Amniotic epithelial cell (primary cell): ENCODE results near the gene ST6GALNAC6.
"Not testable (repeated sequence)": the region's sequence is repeated elsewhere in the genome, so short reads cannot be mapped to it uniquely, and the experiment has no call there.

Experiments
- DNase-seq: peaks from one replicate; pipeline ENCODE4 v3.0.0-alpha.2; 2010; ENCODE audit warnings: low read depth

ST6GALNAC6 gene

DNA sequence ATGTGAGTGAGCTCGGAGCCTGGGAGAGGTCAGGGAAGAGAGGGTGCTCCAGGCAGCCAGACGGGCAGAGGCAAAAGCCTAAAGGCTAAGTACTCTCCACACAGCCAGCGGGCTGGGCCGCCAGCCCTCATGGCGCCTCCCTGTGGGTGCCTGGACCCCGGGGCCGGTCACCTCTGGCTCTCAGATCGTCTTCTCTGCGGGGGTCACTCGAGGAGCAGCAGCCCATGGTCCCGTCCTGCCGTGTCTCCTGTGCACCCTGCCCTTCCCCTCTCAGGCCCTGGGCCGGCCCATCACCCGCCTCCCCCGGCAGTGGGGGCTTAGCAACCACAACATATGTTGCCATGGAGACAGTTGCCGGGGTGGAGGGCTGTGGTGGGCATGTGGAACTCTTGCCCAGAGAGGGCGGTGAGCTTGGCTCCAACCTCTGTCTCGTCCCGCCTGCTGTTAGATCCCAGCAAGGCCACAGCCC lies 26.1 kb downstream of the ST6GALNAC6 start:
- DNase-seq, result no peak

DNA sequence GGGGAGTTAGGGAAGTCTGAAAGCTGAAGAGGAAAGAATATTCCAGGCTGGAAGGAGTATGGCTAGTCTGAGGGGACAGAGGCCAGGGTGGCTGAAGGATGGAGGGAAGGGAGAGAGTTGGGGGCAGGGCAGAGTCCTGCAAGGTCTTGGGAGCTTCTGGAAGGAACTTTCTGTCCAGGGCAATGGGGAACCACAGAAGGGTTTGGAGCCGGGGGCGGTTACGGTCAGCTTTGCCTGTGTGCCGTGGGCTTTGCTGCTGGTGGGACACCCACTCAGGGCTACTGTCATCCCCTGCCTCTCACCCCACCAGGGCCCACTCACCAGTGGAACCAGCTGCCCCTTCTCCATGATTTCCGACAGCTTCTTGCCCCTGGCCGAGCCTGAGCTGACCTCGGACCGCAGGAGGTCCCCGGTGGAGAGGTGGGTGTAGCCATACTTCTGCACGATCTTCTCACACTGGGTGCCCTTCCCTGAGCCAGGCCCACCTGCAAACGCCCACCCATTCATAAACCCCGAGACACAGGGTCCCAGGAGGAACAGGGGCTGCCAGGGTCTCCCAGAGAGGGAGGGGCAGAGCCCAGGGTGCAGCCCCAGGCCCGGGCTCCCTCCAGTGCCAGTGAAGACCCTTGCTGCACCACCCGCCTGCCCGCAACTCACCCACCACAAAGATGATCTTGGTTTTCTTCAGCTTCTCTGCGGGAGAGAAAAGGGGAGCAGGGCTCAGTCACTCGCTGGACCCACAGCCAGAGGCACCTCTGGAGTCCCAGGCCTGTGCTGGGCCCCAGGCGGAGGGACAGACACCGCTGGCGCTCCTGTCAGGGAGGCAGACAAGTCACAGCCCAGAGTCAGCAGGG lies 26.8 kb downstream of the ST6GALNAC6 start:
- no peak for DNase-seq

DNA sequence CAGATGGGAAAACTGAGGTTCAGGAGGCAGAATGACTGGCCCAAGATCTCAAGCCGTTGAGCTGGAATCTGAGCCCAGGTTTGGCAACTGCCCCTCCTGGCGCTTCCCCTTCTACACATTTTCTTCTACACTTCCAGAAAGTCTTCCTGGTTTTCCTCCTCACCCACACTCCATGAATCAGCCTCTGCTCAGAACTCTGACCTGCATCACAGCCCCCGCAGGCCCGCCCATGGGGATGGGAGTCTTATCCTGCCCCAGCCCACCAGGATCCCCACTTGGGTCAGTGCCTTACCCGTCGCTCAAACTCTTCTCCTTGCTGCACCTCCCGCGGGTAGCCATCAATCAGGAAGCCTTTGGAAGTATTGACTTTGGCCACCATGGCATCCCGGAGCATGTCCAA lies 27.9 kb downstream of the ST6GALNAC6 start:
- DNase-seq, result no peak

DNA sequence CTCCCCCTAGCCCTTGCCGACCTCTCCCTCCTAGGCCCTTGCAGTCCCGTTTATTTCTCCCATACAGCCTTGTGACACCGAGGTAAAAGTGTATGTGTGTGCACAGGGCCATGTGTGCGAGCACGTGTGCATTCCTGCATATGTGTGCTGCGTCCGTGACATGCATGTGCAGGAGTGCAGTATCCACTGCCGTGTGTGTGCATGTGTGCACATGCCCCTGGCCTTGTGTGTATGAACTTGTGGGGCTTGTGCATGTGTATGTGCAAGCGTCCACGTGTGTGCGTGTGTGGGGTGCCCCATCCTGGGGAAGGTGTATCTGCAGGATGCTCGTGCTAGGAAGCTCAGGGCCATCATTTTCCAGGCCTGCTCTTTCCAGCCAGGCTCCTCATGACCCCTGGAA lies 28.5 kb downstream of the ST6GALNAC6 start:
- no peak for DNase-seq

DNA sequence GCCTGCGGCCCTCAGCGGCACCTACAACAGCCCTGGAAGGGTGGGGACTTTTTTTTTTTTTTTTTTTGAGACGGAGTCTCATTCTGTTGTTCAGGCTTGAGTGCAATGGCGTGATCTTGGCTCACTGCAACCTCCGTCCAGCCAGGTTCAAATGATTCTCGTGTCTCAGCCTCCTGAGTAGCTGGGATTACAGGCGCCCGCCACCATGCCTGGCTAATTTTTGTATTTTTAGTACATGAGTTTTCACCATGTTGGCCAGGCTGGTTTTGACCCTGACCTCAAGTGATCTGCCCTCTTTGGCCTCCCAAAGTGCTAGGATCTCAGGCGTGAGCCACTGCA lies 29.3 kb downstream of the ST6GALNAC6 start:
- DNase-seq, result not testable (repeated sequence)

DNA sequence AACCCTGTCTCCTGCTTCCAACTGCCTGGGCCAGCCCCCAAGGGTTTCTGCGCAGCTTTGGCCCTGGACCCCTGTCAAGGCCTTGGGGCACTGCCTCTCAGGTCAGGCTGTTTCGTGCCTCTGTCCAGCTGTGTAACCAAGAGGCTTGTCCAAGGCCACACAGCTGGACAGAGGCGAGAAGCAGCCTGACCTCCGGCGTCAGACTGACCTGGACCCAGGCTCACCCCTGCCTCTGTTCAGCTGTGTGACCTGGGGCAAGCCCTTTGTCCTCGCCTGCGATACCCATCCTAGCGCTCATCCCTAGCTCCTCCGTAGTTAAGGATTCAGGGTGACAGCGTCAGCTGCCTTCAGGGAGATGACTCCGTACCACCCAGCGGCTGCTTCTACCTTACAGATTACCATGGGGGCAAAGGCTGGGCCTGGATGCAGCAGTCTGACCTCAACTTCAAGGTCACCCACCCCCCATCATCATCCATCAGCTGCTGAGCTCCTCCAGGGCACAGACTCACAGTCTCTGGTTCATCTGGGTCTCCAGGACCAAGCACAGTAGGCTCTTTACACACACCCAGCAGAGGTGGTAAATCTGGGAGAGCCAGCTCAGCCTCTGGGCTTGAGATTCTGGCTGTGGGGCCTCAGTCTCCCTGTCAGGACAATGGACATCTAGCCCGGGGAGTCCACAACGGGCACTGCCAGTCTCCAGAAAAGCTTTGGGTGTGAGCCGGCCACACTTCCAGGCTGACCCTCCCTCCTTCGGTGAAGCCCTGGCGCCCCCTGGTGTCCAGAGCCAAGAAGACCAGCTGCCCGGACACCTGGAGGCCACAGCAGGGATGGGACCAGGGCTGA lies 29.9 kb downstream of the ST6GALNAC6 start:
- peak; percentile 67 for DNase-seq

DNA sequence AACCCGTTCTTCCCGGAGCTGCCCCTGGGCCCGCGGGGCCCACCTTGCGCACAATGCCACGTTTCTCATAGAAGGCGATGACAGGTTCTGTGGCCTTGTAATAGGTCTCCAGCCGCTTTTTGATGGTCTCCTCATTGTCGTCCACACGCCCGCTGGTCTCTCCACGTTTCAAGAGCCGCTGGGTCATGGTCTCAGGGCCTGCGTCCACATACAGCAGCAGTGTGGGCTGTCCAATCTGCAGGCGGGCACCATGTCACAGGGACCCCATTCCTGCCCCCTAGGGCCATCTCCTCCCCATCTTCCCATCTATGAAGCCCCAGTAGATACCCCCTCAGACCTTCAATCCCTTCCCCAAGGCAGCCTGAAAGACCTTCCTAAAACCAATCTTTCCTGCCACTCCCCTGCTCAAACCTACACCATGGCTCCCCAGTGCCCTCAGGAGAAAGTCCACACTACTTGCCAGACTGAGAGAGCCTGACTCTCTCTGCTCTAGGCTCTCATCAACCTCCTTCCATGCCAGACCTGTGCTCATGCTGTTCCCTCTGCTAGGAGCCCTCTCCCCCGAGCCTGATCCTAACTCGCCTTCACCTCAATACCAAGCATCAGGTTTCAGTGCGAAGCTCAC lies 31.0 kb downstream of the ST6GALNAC6 start:
- DNase-seq, result no peak

DNA sequence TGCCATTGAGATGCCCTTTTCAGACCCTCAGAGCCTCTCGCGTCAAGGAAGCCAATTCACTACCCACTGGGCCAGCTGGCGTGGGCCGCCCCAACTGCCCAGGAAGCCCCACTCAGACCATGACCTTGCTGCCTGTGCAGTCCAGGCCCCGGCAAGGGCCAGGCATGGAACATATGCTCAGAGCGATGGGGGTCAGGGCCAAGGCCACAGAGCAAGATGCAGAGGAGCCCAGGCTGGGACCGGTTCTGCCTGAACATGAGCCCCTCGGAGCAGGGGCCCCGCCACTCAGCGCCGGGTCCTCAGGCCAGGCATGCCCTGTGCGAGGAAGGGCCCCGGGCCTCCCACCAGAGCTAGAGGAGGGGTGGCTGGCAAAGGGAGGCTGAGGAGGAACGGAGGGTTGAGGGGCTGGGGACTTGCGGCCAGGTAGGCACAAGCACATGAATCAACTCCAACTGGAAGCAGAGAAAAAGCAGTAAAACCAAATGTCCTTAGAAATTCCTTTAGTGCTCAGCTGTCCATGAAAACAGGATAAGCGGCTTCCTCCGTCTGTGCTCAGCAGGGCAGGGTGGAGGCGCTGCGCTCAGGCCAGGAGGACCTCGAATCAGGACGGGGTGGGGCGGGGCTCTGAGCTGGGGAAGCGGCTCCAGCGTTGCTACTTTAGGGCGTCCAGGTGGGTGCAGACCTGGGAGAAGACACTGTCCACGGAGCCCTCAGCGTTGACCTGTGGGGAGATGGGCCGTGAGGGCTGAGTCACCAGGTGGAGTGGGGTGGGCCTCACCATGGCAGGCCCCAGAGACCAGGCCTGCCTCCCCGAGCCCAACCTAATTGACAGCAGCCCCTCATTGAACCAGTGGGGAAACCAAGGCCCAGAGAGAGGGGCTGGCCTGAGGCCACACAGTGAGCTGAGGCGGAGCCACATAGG lies 31.8 kb downstream of the ST6GALNAC6 start:
- no peak for DNase-seq

DNA sequence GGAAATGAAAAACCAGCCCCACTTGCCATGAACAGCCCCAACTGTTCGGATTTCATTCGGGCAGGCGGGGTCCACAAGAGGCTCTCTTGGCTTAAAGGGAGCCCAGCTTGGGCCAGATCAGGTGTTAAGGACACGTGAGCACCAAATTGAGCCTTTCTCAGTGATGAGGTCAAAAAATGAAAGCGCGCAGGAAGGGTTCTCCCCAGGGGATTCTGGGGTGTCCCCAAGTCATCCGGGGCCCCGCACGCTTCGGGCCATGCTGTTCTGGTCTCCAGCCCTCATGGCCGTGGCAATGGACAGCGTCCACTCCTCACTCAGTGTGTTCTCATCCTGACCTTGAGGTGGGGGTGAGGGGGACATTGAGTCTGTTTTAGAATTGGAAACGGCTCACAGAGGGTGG lies 32.9 kb downstream of the ST6GALNAC6 start:
- DNase-seq, result no peak

DNA sequence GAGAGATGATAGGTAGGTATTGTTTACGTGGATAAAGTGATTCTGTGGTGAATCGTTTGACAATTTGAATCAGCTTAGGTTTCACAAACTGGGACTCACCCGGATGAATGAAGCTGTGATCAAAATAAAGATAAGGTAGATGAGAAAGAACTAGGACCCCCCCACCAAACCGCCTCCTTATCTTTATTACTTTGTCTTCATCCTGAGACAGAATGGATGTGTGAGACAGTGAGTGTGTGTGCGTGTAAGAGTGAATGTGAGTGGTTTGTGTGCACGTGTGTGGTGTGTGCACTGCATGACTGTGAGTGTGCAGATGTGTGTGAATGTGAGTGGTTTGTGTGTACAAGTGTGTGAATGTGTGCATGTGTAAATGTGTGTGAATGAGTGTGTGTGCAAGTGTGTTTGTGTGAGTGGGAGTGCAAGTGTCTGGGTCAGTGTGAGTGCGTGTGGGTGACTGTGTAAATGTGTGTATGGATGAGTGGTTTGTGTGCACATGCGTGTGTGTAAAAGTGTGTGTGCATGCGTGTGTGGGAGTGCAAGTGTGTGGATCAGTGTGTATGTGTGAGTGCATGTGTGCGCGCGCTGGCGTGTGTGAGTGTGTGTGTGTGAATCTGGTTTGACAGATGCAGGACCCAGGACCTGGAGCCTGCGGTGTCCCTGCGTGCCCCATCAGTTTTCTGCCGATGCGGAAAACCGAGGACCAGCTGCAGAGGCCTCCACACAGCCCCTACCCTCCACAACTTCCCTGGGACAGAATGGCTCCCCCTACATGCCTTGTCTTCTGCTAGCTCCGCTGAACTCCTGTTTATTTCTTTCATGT lies 33.5 kb downstream of the ST6GALNAC6 start:
- DNase-seq, result peak; percentile 37

DNA sequence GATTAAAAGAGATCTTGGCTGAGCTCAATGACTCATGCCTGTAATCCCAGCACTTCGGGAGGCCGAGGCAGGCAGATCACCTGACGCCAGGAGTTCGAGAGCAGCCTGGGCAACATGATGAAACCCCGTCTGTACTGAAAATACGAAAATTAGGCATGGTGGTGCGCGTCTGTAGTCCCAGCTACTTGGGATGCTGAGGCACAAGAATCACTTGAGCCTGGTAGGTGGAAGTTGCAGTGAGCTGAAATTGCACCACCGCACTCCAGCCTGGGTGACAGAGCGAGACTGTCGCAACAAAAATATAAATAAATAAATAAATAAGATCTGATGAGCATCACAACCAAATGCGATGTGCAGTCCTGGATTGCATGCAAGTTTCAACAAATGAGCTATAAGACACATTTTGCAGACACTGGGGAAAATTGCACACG lies 36.2 kb downstream of the ST6GALNAC6 start:
- no peak for DNase-seq

DNA sequence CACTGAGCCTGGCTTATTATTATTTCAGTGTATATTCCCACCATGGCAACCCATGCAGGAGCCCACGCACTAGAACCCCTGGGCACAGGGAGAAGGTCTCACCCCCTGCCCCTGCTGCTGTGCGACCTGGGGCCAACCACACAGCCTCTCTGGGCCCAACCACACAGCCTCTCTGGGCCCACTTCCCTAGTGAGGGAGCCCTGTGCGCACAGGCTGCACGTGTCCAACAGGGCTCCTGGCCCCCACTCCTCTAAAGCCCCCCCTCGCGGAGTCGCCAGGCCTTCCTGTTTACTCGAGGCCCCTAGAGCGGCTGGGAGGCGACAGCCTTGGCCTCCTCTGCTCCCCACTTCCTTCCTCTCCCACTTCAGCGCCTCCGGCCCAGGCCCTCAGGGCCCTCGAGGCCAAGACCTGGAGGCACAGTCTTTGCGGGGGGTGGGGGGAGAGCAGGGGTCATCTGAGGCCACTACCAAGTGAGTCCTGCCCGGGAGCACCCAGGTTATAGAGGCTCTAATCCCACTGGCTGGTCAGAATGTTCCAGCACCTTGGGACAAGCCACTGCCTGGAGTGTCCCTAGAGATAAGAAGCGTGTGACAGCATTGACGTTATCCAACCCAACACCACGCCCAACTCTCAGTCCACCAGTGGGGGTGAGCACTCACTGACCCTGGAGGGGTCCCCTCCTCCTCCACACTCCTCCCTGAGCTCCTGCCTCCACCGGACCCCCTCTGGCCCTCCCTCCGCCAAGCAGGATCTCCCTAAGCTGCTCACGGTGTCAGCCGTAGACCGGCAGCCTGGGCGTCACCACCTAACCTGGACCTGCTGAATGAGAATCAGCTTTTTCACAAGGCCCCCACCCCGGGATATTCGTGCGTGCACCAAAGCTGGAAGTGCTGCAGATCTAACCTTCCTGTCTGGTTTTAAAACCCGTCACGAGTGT lies 37.1 kb downstream of the ST6GALNAC6 start:
- no peak for DNase-seq

DNA sequence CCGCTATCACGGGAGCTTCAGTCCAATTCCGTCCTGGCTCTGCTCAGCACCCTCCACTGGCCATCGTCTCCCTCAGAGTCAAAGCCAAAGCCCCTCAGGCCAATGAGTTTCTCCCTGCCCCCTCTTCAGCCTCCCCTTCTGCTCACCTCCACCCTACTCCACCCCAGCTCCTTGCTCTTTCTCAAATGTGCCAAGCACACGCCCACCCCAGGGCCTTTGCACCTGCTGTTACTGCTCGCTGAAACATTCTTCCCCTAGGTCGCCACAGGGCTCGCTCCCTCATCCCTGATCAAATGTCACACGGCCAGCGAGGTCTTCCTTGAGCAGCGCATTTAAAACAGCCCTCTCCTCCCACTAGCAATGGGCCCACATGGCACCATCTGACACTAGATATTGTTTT lies 38.6 kb downstream of the ST6GALNAC6 start:
- no peak for DNase-seq

DNA sequence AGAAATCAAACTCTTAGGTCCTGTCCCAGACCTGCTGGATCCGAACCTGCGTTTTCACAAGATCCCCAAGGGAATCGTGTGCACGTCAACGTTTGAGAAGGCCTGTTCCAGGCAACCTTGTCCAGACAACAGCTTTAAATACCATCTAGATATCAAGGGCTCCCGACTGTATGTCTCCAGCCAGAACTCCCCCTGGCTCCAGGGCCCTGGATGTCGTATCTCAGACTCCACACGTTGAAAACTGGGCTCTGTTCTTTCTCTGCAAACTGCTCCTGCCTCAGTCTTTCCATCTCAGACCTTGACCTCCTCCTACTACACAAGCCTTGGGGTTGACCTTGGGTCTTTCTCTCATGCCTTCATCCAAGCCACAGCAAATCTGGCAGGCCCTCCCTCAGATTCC lies 39.1 kb downstream of the ST6GALNAC6 start:
- no peak for DNase-seq

DNA sequence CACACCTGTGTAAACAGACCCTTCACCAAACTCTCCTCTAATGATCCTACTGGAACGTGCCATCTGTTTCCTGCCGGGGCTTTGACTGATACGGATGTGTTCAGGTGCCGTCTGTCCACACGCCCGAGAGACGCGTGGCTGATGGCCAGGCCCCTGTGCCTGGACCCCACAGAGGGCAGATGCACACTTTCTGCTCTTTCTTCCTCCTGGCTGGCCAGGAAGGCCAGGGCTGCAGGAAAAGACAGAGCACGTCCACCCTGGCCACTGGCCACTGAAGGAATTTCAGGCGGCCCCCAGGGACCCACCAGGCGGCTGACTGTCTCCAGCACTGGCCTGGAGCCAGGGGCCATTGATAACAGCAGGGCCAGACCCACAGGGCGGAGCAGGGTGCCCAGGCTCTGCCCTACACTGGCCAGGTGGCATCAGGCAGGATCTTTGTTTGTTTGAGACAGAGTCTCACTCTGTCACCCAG lies 41.3 kb downstream of the ST6GALNAC6 start:
- DNase-seq, result no peak

DNA sequence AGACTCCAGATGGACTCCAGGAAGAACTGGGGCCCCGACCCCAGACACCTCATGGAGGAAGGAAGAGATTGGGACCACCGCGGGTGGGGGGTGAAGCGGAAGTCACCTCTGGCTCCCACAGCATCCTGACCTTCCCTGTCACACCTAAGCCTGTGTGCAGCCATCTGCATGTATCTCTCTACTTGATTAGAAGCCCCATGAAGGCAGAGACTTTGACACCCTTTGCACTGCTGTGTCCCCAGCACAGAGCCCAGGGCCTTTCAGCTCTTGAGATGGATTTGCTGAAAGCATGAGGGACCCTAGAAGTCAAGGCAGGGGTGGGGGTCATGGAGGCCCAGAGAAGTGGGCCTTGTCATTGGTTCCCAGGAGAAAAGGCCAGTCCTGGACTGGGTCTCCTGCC lies 42.1 kb downstream of the ST6GALNAC6 start:
- DNase-seq, result no peak

DNA sequence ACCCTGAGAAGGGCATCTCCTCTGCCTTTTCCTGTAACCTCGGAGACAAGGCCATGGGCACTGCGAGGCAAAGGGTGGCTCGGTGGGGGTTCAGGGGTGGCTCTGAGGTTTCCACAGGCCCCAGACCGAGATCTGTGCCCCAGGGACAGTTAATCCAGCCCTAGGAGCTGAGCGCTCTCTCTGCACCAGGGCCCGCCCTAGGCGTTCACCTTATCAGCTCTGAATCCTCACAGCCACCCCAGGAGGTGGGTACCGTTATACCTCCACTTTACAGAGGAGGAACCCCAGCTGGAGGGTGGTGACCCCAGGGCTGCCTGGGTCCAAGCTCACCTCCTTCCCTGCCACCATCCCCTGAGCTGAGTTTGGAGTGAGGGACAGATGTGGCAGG lies 42.7 kb downstream of the ST6GALNAC6 start:
- DNase-seq, result no peak

DNA sequence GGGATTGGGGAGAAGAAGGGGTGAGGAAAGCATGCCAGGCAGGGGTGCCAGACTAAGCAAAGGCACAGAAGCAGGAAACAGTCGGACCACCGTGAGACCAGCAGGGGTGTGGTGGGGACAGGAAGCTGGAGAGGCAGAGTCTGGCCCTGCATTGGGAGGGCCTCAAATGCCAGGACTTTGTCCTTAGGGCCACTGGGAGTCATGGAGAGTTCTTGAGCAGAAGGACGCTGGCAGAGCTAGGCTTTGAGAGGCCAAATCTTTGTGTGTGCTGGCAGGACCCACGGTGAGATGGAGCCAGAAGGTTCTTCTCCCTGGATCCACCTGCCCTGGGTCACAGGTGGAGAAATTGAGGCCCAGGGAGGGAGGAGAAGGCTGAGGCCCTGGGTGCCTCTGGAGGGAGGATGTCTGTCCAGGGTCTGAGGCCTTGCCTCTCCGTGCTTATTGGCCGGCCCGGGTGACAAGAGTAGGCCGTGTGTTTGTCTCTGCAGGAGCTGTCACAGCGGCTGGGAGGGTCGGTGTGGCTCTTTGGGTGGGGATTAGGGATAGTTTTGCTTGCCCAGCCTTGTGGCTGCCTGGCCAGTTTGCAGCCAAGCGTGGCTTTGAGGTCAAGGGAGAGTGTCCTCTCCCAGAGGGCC lies 43.2 kb downstream of the ST6GALNAC6 start:
- DNase-seq, result no peak

DNA sequence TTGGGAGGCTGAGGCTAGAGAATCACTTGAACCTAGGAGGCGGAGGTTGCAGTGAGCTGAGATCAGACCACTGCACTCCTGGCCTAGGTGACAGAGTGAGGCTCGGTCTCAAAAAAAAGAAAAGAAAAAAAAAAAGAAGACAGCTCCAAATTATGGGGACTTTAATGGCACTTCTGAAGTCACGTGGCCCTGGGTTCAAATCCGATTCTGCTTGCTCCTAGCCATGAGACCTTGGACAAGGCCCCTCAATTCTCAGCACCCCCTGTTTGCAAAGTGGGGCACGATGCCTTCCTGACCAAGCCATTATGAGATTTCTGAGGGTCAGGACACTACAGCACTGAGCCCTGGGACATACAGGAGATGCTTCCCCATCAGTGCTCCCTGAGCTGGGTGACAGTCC lies 43.9 kb downstream of the ST6GALNAC6 start:
- no peak for DNase-seq
